Activated CD4-positive, alpha-beta T cell treated with anti-CD3 and anti-CD28 coated beads, Interleukin-2, amount 50 U/mL, for 16 hours (primary cell): ENCODE results near the gene SGCD.

ENCODE experiments used
- DNase-seq: peaks from one replicate; pipeline ENCODE4 v3.0.0-alpha.2; 2020

Gene SGCD

DNA sequence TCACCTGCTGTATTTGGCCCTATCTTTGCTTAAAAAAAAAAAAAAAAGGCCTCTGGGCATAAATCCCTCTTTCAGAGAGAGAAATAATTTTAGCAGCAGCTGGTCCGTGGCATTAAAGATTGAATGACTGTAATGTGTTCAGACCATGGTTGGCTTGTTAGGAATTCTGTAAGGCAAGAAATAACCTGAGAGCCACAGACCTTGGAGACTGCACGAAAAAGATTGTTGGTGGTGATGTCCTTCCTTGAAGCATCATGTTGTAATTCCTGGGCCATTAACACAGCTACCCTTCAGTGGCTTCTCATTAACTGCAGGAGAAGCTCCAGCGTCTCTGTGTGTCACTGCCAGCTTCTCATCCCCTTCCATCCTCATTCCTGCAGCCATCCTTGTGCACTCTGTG is 79.0 kb downstream of the SGCD start:
- no peak for DNase-seq

DNA sequence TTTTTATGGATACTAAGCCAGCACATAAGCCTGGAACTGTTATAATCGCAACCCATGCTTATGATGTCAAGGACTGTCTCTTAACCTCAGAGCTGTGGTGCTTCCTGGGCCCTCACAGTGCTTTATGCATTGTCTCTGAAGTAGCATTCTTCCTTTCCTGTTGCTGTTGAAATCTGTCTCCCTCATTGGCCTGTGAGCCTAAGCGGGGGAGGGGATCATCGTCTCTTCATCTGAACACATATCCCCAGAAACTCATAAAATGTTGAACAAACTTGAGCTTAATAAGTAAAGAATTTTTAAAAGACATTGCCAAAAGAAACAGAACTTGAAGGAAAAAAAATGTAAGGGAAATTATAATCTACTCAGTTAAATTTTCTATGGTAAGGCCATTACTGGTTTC is 80.3 kb downstream of the SGCD start:
- DNase-seq, result no peak

- no peak for DNase-seq
Measured at GRCh38 chr5:156409834-156410233, 82.9 kb downstream of the SGCD start.

GRCh38 chr5:156411185-156411613 is 84.2 kb downstream of the SGCD start:
- no peak for DNase-seq

DNA sequence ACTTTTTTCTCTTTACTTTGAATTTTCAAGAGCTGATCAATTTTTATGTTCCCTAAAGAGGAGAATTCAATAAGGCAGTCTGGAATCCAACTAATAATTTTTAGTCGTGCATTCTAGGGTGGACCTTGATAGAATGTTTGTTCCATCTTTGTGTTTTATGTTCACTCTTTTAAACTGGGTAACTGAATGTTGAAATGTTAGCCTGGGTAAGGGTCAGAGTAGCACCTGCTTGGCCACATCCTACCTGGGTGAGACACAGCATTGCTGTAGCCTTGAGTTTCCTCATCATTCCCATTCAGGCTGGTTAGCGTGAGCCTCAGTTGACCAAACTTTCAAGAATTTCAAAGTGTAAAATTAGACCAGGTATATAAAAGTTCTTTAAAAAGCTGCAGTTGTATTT is 85.0 kb downstream of the SGCD start:
- no peak for DNase-seq

DNA sequence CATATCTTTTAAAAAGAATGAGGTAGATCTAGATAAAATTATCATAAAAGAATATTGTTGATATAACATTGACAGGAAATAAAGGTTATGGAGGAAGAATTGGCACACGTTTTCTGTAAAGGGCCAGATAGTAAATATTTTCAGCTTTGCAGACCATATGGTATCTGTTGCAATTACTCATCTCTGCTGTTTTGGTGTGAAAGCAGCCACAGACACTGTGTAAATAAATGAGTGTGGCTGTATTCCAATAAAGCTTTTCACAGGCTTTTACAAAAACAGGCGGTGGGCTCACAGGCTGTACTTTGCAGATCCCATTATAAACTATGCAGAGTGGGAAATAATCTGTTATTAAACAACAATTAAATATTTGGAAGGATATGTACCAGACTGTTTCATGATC is 87.4 kb downstream of the SGCD start:
- DNase-seq, result no peak

GRCh38 chr5:156419661-156420060 is 92.7 kb downstream of the SGCD start:
- no peak for DNase-seq

DNA sequence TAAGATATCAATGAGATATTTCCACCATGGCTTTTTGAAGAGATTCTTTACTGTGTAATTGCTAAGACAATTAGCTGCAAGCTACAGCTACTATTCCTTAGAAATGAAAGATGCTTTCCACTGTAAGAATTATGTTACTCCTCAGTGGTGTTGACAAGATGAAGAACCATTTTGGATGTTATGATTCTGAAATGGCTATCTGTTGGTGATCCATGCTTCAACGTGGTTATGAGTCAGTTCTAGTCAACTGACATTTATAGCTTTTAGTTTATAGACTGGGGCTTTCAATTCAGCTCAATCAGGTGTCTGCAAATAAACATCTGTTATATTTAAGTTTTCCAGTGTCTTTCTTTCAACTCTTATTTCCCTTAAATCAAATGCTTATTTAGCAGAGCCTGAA is 93.7 kb downstream of the SGCD start:
- no peak for DNase-seq

DNA sequence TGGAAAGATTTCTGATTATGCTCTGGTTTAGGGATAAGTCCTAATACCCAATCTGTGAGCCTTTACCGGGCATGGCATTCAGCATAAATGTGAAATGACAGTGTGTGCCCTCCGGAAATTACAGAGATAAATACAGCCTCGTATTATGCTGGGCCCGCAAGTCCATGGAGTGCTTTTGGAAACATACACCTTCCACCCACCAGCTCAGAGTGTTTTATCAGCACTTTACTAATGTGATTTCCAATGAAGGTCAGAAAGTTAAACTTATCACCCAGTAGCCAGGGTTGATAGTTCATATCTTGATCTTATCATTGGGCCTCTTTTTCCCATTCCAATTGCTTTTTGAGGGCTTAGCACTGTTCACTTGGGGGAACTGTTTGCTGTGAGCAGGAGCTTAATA is 94.8 kb downstream of the SGCD start:
- no peak for DNase-seq

GRCh38 chr5:156423597-156423996 is 96.6 kb downstream of the SGCD start:
- DNase-seq, result no peak

GRCh38 chr5:156427315-156427714 is 100.4 kb downstream of the SGCD start:
- no peak for DNase-seq

DNA sequence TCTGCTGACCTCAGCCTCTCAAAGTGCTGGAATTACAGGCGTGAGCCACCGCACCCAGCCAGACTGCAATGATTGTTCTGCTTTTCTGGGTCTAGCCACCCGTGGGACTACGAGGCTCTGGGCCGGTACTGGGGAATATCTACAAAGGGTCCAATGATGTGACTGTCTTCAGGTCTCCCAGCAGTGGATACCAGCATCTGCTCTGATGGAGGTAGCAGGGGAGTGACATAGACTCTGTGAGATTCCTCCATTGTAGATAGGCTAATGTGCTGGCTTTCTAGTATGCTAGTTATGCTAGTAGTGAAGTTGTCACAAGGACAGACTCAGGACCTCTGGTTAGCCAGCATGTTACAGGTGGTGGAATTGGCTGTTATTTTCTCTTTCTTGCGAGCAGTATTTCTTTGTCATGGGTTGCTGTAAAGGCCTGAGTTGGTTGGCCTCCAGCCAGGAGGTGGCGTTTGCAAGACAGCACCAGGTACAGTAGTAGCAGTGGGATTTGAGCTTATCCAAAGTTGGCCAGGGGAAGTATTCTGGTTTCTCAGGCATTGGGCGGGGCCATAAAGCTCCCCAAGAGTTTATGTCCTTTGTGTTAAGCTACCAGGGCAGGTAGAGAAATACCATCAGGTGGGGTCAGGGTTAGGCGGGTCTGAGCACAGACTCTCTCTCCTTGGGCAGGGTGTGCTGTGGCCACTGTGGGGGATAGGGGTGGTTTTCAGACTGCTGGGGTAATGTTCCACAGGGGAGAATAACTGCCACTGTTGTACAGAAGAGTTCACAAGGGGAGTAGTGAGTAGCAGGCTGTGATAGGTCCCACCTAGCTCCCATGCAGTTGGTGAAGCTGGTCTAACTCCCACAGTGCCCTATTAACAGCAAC is 105.2 kb downstream of the SGCD start:
- no peak for DNase-seq

- no peak for DNase-seq
Measured at GRCh38 chr5:156432830-156433105, 105.8 kb downstream of the SGCD start.

GRCh38 chr5:156434471-156434870 is 107.5 kb downstream of the SGCD start:
- no peak for DNase-seq

- no peak for DNase-seq
Measured at GRCh38 chr5:156435101-156435500, 108.1 kb downstream of the SGCD start.

GRCh38 chr5:156438076-156438475 is 111.1 kb downstream of the SGCD start:
- DNase-seq, result no peak

- no peak for DNase-seq
Measured at GRCh38 chr5:156444753-156445291, 117.9 kb downstream of the SGCD start.

GRCh38 chr5:156446526-156446925 is 119.6 kb downstream of the SGCD start:
- DNase-seq, result no peak

GRCh38 chr5:156450778-156451177 is 123.8 kb downstream of the SGCD start:
- DNase-seq, result no peak

DNA sequence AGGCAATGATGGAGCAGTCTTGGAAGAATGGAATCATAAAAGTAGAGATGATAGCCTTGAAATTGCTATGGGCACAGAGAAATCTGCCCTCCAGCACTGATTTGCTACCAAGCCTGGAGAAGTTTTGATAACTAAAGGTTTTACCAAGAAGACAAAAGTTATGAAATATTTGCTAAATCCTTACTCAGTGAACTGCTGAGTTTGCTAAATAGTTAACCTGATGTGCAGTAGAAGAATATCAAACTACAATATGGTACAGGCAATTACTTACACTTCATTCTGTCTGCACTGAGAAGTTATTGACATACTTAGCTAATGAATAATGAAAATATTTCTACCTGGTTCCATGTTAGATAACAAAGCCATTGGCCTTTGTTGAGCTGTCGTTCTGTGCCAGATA is 124.5 kb downstream of the SGCD start:
- DNase-seq, result no peak

GRCh38 chr5:156456857-156457256 is 129.9 kb downstream of the SGCD start:
- DNase-seq, result no peak

DNA sequence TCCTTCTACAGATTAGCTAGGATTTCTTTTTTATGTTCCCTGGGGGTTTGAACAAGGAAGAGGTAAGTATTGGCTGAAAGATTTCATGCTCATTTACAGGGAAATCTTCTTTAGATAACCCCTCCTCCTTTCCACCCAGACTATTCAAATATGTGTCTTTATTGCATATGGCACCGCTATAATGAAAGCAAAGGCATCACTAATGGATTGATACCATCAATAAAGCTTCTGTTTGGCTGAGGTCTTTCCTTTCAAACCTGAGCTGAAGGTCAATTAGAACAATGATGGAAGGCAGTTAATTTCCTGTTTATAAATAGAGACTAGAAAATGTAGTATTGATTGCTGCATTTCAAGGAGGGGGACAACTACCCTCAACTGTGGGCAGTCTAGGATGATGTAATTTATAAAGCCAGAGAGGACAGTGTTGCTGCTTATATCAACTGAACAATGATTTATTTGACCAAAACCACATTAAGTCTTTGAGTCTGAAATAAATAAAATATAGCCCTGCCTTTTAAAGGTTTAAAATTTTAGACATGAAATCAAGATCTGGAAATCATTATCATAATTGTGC is 132.9 kb downstream of the SGCD start:
- no peak for DNase-seq

GRCh38 chr5:156460471-156460870 is 133.5 kb downstream of the SGCD start:
- DNase-seq, result no peak

- DNase-seq, result no peak
Measured at GRCh38 chr5:156466871-156467270, 139.9 kb downstream of the SGCD start.

GRCh38 chr5:156469636-156470035 is 142.7 kb downstream of the SGCD start:
- no peak for DNase-seq
